Measurements from ENCODE around the gene SDSL.

DNA sequence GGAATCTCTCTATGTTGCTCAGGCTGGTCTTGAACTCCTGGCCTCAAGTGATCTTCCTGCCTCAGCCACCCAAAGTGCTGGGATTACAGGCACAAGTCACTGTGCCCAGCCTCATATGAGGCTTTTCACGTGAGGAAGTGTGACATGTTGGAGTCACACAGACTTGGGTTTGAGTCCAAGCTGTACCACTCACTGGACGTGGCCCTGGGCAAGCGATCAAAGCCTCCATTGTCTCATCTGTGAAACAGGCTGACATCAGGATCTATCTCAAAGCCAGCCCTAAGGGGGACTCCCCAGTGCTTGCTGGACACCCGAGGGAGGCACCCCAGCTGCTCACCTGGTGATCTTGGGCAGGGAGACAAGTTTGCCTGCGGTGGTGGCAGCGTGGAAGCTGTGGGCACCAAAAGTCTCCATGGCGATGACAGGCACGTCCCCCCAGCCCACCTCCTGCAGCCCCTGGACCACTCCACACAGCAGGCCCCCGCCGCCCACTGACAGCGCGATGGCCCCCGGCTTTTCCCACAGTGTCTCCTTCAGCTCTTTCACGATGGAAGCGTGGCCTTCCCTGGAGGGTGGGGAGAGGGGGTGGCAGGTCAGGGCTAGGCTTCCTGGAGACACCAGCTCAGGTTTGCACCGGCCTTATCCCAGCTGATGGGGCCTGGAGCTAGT, 25.2 kb upstream of the SDSL start:
- no peak for TF ChIP-seq EZH2 (IDR thresholded peaks at IDR 0.05; ENCODE audit: insufficient read depth, poor library complexity, severe bottlenecking)
- TF ChIP-seq EZH2phosphoT487 (IDR thresholded peaks at IDR 0.05; ENCODE audit: insufficient read depth, low read depth), result no peak

Measured in GM23248 (cell line).